Measurements from ENCODE around the gene DENND2C.

DNA sequence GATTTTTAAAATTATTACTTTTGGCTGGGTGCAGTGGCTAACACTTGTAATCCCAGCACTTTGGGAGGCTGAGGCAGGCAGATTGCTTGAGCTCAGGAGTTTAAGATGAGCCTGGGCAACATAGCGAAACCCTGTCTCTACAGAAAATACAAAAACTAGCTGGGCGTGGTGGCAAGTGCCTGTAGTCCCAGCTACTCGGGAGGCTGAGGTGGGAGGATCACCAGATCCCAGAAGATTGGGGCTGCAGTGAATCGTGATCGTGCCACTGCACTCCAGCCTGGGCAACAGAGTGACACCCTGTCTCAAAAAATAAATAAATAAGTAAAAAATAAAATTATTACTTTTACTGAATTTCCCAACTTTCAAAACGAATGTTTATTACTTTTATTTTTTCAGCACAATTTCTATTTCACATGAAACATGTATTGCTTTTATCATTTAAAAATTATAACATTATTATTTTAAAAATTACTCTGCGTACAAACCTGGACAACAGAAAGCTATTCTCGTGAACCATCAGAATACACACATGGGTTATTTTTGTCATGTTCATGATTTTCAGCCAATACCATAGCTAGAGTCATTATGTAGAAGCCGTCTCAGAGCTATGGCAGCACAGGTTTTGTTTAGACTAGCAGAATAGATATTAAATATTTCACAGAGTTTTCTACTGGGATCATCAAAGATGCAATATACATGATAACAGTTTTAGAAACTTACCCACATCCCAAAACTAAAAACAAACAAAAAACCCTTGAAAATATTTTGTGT, 24.9 kb upstream of the DENND2C start:
- TF ChIP-seq, protein P1, sequence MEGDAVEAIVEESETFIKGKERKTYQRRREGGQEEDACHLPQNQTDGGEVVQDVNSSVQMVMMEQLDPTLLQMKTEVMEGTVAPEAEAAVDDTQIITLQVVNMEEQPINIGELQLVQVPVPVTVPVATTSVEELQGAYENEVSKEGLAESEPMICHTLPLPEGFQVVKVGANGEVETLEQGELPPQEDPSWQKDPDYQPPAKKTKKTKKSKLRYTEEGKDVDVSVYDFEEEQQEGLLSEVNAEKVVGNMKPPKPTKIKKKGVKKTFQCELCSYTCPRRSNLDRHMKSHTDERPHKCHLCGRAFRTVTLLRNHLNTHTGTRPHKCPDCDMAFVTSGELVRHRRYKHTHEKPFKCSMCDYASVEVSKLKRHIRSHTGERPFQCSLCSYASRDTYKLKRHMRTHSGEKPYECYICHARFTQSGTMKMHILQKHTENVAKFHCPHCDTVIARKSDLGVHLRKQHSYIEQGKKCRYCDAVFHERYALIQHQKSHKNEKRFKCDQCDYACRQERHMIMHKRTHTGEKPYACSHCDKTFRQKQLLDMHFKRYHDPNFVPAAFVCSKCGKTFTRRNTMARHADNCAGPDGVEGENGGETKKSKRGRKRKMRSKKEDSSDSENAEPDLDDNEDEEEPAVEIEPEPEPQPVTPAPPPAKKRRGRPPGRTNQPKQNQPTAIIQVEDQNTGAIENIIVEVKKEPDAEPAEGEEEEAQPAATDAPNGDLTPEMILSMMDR (IDR thresholded peaks at IDR 0.05) = no peak
- no peak for TF ChIP-seq EP300 (IDR thresholded peaks at IDR 0.05)
- no peak for TF ChIP-seq POLR2AphosphoS5 (IDR thresholded peaks at IDR 0.05)

Data from sigmoid colon (tissue), 4 donors.